ENCODE measurements around the gene ODAD3.
"Not testable (repeated sequence)": the region's sequence is repeated elsewhere in the genome, so short reads cannot be mapped to it uniquely, and the experiment has no call there.

ODAD3 gene

GRCh38 chr19:11434703-11435056 lies 241 bp downstream of the ODAD3 start:
- DNase-seq: no peak

GRCh38 chr19:11433526-11433925 lies 1.4 kb downstream of the ODAD3 start:
- not testable (repeated sequence) for DNase-seq

GRCh38 chr19:11426656-11427055 lies 8.3 kb downstream of the ODAD3 start:
- no peak for DNase-seq

GRCh38 chr19:11425719-11426457 lies 9.0 kb downstream of the ODAD3 start:
- no peak for DNase-seq

- no peak for DNase-seq
These were observed 11.1 kb downstream of the ODAD3 start for GRCh38 chr19:11423791-11424181.

GRCh38 chr19:11423164-11423790 lies 11.6 kb downstream of the ODAD3 start:
- no peak for DNase-seq

- DNase-seq: peak; percentile 80
These were observed 12.5 kb downstream of the ODAD3 start for GRCh38 chr19:11422163-11423065.

GRCh38 chr19:11421371-11422098 lies 13.4 kb downstream of the ODAD3 start:
- DNase-seq: peak; percentile 44

- no peak for DNase-seq
These were observed 14.2 kb downstream of the ODAD3 start for GRCh38 chr19:11420429-11421370.

- no peak for DNase-seq
These were observed 16.1 kb downstream of the ODAD3 start, which contains the start of gene RGL3 for GRCh38 chr19:11418549-11419506. Gene RGL3 (minus strand): TSS chr19:11419314. CDS start chr19:11419278, 36 bp downstream.

GRCh38 chr19:11418094-11418548 lies 16.8 kb downstream of the ODAD3 start:
- no peak for DNase-seq

GRCh38 chr19:11416346-11417052 lies 18.4 kb downstream of the ODAD3 start:
- DNase-seq: no peak

- no peak for DNase-seq
These were observed 20.4 kb downstream of the ODAD3 start for GRCh38 chr19:11414544-11414943.

- no peak for DNase-seq
These were observed 24.2 kb downstream of the ODAD3 start for GRCh38 chr19:11410682-11411081.

GRCh38 chr19:11408591-11408990 lies 26.3 kb downstream of the ODAD3 start:
- no peak for DNase-seq

- DNase-seq: not testable (repeated sequence)
These were observed 28.2 kb downstream of the ODAD3 start for GRCh38 chr19:11406703-11407236.

GRCh38 chr19:11405846-11406643 lies 28.9 kb downstream of the ODAD3 start:
- DNase-seq: no peak

GRCh38 chr19:11404588-11405222 lies 30.2 kb downstream of the ODAD3 start:
- no peak for DNase-seq

All from femur (tissue), 1 donor.